Endometrium (tissue), 2 donors: ENCODE data around the gene ATAD3C.
"Not testable (repeated sequence)": the region's sequence is repeated elsewhere in the genome, so short reads cannot be mapped to it uniquely, and the experiment has no call there.

ENCODE experiments used
- FAIRE-seq: peaks from 2 replicates; lab custom pipeline; 2012; peaks lifted over from hg19 to GRCh38; lab: Jason Lieb, UNC
- donor health status: control.
- donor health status: control.

ATAD3C gene

GRCh38 chr1:1510912-1511532 is 61.5 kb downstream of the ATAD3C start:
- FAIRE-seq = no peak

GRCh38 chr1:1511533-1512285 is 62.2 kb downstream of the ATAD3C start, which contains the start of gene ATAD3A:
Gene ATAD3A, plus strand, starts transcription at chr1:1512162. Its CDS starts 107 bp downstream, at chr1:1512269.
- FAIRE-seq = no peak

- not testable (repeated sequence) for FAIRE-seq
These were observed 62.9 kb downstream of the ATAD3C start for GRCh38 chr1:1512425-1512824.

GRCh38 chr1:1513675-1514074 is 64.2 kb downstream of the ATAD3C start:
- FAIRE-seq = not testable (repeated sequence)

- FAIRE-seq = not testable (repeated sequence)
These were observed 64.9 kb downstream of the ATAD3C start for GRCh38 chr1:1514376-1514775.

- not testable (repeated sequence) for FAIRE-seq
These were observed 67.4 kb downstream of the ATAD3C start for GRCh38 chr1:1516923-1517322.

- no peak for FAIRE-seq
These were observed 68.6 kb downstream of the ATAD3C start for GRCh38 chr1:1517973-1518620.

- FAIRE-seq = not testable (repeated sequence)
These were observed 69.1 kb downstream of the ATAD3C start for GRCh38 chr1:1518621-1519007.
